NCI-H146 treated with DMSO at 0.1 percent for 48 hours (cell line): ENCODE data around the gene UVRAG.

Experiments used
- DNase-seq: peaks from one replicate; lab custom pipeline; 2025; ENCODE audit not compliant: unreplicated experiment; lab: John Stamatoyannopoulos, UW

UVRAG gene

GRCh38 chr11:75802913-75803820, 11.8 kb upstream of the UVRAG start:
- DNase-seq: peak; percentile 82

- DNase-seq: no peak
Measured at GRCh38 chr11:75809111-75809510, 5.9 kb upstream of the UVRAG start.

GRCh38 chr11:75809991-75810390, 5.0 kb upstream of the UVRAG start:
- DNase-seq: no peak

GRCh38 chr11:75810637-75811390, 4.2 kb upstream of the UVRAG start:
- no peak for DNase-seq

GRCh38 chr11:75811485-75811884, 3.5 kb upstream of the UVRAG start:
- DNase-seq: no peak

- DNase-seq: no peak
Measured at GRCh38 chr11:75812542-75813040, 2.4 kb upstream of the UVRAG start.

GRCh38 chr11:75813124-75813523, 1.9 kb upstream of the UVRAG start:
- DNase-seq: no peak

GRCh38 chr11:75813622-75814039, 1.4 kb upstream of the UVRAG start:
- DNase-seq: no peak

GRCh38 chr11:75814363-75814676, 690 bp upstream of the UVRAG start:
- peak; percentile 83 for DNase-seq

GRCh38 chr11:75815345-75816168, 547 bp downstream of the UVRAG start:
- no peak for DNase-seq

- DNase-seq: no peak
Measured at GRCh38 chr11:75816561-75817239, 1.7 kb downstream of the UVRAG start.

GRCh38 chr11:75820645-75821044, 5.6 kb downstream of the UVRAG start:
- DNase-seq: no peak

- DNase-seq: no peak
Measured at GRCh38 chr11:75821202-75821601, 6.2 kb downstream of the UVRAG start.

GRCh38 chr11:75822541-75822940, 7.5 kb downstream of the UVRAG start:
- no peak for DNase-seq

- no peak for DNase-seq
Measured at GRCh38 chr11:75823415-75823814, 8.4 kb downstream of the UVRAG start.

GRCh38 chr11:75823946-75824345, 8.9 kb downstream of the UVRAG start:
- no peak for DNase-seq

- DNase-seq: no peak
Measured at GRCh38 chr11:75826461-75827230, 11.6 kb downstream of the UVRAG start.

GRCh38 chr11:75827562-75827961, 12.6 kb downstream of the UVRAG start:
- DNase-seq: no peak

- no peak for DNase-seq
Measured at GRCh38 chr11:75831915-75832502, 17.0 kb downstream of the UVRAG start.

GRCh38 chr11:75834728-75835127, 19.7 kb downstream of the UVRAG start:
- DNase-seq: no peak
